Posterior vena cava (tissue), 2 donors: ENCODE results near the gene EIF2B2. TPM values are rescaled to one million over a fixed set of nuclear protein-coding genes. Genes with fewer than 3 reads are reported as not detected.

ENCODE experiments used
- DNase-seq: peaks from one replicate; pipeline ENCODE4 v3.0.0-alpha.2; 2020; ENCODE audit warnings: low spot score
- intact Hi-C, 2 donors: fragments of 100-400 bp; cut with DNase I; formaldehyde crosslinking; loops; one replicate each; pipeline versions ENCODE4 v1.14.1 to v1.14.2; 2022 to 2023
- total RNA-seq, 2 donors: library from RNA; stranded (reverse); fragmentation: NEBNext Ultra II Directional; extraction: Animal tissue kit (Norgen Biotek cat#: 25700); gene quantifications; one replicate each; pipeline ENCODE4 v1.2.1, GENCODE V29; 2021
- donor health status: DM: yes; HTN: yes; CAD: no.
- donor health status: DM: yes; HTN: yes; CAD: no.

EIF2B2 gene
- total RNA-seq, 2 donors from 2014 or later: 22.3 to 29.5 TPM

DNA sequence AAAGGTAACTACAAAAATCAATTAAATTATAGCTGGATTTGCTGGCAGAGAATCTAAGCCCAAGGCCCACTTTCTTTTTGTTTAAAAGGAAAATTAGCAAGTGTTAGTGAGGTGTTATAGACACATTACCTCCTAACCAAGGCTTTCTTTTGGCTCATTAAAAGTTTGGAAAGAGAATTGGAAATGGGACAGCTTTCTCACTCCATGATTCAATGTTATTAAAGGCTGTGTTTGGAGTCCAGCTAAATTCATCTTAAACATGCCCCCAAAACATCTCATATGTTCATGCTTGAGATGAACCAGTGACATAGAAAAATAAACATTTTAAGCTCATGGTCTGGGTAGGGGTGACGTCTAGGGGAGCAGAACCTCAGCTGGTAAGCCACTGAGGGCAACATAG lies 33.9 kb upstream of the EIF2B2 start:
- no peak for DNase-seq
- intact Hi-C loops: no loop called here

DNA sequence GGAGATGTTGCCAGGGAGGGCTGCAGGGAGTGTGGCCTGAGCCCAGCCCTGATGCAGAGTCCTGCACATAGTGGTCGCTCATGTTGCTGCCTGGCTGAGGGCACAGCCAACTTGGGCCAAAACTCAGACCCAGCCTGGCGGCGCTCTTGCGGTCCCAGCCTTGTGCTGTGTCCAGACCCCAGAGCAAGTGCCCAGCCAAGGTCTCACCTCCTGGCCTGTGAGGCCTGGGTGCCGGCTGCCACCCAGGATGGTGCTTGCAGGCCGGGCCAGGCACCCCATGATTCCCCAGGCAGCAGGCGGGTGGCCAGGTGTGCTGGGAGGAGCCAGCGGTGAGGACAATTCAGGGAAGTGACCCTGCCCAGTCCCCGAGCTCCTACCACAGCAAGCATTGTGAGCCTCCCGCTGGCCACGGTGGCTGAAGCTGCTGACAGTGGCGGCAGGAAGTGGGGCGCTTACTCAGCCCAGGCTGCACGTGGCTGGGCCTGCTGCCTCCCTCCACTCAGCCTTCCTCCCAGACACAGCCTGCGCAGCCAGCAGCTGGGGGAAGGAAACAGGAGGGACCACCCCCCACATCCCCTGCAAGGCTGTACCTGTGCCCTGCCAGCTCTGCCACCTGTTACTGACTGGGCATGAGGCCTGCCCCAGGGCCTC lies 29.6 kb upstream of the EIF2B2 start:
- DNase-seq: peak; percentile 93
- intact Hi-C loops: no loop called here

DNA sequence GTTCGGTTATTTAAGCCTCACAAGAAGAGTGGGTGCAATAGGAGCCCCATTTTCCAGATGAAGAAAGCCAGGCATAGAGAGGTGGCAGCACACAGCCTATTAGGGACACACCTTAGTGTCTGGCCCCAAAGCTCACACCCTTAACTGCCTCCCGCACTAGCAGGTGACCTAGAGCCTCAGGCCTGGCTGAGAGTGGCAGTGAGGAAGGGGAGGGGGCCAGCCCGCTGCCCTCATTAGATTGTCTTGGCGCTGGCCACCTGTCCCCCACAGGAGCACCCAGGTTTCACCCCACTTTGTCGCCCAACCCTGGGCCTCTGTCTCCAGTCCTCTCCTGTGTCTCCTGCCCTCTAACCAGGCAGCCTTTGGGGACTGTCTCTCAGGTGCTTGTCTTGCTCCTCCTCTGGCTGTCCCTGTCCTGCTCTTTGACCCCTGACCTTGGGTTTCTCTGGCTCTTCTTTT lies 28.8 kb upstream of the EIF2B2 start:
- no peak for DNase-seq
- intact Hi-C loops: no loop called here

DNA sequence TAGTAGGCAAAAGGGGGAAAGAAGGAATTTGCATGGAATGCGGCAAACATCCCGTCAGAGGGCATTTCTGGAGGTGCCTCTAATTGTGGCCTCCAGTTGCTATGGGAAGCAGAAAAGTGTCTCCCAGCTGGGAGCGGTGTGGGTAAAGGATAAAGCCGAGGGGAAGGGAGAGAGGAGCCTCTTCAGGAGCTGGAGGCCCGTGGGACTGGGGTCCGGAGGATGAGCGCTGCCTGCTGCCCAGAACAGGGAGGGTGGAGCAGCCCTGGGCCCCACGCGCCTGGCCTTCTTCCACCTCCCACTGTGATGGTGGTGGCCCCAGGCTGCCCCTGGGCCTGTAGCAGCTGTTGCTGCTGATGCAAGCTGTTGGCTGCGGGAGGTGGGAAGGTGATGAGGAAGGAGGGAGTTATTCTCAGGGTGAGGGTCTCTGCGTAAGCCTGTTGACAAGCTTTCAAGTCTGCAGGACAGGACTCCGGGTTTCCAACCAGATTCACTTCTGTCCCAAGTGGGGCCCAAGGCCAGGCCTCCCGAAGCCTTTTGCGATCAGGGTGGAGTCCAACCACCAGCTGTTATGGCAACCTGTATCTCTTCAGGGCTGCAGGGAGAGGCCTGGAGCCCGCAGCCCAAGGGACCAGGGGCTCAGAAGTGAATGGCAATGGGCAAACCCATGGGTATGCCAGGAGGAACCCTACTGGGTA lies 28.2 kb upstream of the EIF2B2 start:
- intact Hi-C loops: no loop called here
- no peak for DNase-seq

DNA sequence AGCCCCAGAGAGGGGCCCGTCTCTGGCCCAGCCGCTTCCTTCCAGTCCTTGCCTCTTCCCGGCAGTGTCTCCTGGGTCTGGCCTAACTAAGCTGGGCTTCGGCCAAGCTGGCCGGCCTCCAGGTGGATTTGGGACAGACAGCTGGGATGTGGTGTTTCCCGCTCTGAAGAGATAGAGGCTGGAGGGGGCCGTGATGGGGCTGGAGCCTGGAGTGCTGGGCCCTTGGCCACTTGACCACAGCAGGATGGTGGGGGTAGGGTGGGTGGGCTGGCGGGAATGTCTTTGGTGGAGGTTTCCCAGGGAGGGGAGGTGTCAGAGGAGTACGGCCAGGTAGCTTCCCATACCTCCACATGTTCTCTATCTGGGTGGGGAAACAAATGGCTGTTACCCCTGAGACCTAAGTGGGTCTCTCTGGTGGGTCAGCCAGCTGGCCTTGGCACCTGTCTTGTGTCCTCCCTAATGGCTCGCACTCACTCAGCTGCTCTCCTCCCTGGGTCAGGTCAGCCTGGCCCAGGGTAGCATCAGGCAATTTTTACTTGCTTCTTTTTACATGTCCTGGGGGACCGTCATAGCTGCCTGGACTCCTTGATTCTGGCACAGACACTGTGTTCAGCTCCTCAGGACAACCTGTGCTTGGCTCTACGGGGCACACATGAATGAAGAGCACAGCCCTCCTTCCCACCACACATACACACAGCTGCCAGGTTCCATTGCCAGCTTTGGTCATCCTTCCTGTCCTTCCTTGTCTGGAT lies 27.5 kb upstream of the EIF2B2 start:
- intact Hi-C loops: no loop called here
- DNase-seq: peak; percentile 93

DNA sequence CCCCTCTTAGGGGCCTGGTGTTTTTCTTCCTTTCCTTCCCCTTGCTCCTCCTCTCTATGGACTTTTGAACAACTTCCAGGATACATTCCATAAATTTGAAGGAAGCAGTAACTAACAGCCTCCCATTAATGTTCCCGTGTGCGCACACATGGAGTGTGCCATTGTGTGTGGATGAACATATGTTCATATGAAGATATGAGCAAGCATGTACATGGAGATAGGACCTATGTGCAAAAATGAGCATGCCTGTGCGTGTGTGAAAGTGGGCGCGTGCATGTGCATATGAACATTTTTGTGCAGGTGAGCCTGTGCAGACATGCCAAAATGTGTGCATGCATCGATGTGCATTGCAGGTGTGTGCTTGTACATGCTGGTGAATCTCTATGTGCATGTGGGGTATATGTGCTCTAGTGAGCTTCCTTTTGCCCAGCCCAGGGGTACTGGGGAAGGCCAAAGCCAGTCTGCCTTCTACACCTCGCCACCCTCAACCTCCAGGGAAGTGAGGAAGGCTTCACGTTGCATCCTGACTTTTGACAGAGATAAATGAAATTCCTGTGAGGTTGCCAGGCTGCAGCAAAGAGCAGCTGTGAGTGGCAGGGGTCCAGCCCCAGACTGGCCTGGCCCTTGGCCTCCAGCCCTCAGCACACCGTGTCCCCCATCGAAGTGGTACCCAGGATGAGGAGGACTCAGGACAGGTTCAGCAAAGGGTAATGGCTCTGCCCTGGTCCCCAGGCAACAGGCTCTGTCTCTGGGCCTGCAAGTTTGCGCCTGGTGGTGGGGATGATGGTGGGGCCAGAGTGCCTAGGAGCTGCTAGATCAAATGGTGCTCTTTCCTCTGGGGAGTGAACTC lies 26.2 kb upstream of the EIF2B2 start:
- intact Hi-C loops: no loop called here
- no peak for DNase-seq

DNA sequence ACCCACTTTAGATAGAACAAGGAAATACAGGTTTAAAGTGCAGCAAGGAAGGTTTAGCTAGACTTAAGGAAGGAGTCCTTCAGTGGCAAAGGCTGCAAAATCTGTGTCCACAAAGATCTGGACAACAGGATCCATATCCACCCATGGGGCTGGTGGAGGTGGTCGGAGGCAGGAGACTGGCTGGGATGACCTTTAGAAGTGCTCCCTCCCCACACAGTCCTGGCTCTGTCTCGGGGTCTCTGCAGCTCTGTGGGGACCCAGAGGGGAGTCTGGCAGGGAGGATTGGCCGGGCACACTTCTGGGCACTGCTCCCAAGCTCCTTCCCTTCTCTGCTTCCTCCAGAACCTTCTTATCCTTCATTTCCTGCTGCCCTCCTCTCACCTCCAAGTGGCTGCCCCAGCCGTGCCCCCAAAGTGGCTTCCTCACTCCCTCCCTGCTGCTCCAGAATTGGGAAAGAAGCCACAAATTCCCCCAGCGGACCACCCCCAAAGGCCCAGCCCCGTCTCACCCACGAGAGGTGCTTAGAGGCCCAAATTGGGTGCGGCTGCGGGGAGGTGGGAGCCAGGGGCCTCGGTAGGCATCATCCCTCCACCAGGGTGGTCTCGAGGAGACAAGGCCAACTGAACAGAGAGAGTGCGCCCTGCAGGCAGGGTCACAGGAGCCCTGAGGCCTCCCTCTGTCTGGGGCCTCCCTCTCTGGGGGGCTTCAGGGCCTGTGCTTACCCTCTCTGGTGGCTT lies 25.4 kb upstream of the EIF2B2 start:
- DNase-seq: no peak
- intact Hi-C loops: no loop called here

DNA sequence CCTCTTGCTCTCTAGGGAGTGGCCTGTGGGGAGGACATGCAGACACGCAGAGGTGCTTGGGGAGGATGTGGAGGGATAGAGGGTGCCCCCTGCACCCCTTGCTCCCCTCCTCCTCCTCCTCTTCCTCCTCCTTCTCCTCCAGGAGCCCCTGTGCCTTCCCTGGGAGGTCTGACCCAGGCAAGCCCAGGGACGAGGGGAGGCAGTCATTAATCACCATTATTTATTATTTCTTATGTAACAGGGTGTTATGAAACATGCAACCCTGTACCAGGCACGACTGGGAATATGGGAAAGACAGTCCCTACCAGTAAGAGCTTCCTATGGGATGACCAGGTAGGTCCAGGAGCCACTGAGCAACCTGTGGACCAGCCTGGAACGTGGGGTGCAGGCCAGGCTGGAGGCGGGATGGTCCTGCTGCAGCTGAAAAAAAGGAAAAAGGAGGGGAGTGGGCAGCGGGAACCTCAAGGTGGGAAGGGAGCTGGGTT lies 24.8 kb upstream of the EIF2B2 start:
- DNase-seq: no peak
- intact Hi-C loops: no loop called here

DNA sequence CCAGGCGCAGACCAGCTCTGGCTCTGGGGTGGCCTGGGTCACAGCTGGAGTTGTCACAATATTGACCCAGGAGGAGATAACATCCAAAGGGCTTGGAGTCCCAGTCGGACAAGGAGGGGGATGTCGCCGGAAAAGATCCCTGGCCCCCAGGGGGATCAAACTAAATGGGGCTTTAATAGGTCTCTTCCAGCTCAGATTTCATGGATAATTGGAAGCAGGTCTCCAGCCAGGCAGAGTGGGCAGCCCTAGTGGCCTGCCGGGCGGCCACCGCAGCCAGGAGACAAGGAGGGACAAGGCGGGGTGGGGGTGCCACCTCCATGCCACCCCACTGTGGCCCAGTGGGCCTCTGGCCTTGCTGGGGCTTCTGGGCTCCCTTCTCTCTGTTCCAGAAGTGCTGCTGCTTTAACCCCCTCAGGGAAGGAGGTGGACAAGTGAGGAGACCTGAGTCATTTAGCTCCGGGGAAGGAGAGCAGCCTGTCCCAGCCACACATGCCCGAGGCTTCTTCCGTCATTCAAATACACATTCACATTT lies 24.2 kb upstream of the EIF2B2 start:
- DNase-seq: no peak
- intact Hi-C loops: no loop called here

DNA sequence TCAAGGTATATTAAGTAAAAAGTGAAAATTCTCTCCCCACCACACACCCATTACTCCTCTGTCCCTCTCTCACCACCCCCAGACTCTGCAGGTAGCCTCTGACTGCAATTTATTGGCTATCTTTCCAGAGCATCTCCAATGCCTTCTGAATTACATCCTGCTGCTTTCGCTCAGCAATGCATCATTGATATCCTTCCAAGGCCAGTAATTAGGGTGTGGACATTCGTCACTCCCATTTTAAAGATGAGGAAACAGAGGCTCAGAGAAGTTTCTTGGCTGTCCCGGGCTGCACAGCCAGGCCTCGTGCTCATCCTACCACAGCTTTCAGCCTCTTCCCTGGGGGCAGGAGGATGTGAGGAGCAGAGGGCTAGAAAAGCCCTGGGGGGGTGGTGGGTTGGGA lies 23.7 kb upstream of the EIF2B2 start:
- intact Hi-C loops: no loop called here
- DNase-seq: no peak

DNA sequence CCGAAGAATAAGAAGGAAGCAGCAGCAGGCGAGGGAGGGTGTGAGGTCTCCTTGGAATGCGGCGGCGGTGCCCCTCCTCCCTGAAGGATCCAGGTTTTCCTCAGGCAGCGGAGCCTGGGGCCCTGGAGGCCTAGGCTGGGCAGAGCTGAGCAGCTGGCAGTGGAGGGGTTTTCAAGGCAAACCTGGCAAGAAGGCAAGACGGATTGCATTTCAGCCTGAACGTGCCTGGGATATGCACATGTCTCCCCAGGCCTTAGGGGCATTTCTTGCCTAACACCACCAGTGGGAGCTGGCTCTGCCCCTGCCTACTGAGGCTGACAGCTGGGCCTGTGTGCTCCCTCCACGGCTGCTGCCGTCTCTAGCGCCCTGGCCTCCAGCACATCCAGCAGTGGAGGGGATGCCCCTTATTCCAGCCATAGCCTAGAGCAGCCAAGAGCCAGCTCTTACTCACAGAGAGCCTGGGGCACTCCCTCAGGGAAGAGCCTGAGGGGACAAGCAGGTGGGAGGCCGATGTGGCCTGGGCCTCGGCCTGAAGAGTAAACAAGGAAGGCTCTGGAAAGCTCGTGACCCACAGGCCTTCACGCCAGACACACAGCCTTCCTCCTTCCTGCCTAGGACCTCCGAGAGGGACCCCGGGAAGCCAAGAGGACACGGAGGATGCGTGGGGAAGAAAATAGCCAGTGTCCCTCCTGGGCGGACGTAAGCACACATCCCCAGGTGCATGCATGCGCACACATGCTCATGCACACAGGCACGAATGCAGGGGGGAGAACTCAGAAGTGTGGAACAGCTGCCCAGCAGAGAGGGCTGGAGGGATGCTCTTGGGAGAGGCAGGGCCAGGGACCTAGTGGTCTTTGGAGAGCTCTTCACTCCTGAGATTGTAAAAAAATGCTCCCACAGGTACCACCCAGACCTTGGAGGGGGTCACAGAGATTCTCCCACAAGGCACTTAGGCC lies 23.0 kb upstream of the EIF2B2 start:
- intact Hi-C loops: no loop called here
- DNase-seq: no peak

DNA sequence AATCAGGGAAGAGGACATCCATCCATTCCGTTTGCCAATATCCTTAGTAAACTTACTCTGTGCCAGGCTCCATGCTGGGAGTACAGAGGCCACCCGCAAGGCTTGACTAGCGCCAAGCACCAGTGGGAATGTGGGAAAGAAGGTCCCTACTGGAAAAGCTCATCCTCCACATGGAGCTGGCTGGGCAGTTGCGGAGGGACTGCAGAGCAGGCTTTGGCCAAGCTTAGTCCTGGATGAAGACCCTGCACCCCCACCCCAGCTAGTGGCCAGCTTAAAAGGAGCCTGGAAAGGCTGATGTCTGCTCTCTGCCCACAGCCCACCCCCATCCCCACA lies 22.4 kb upstream of the EIF2B2 start:
- intact Hi-C loops: no loop called here
- DNase-seq: no peak

DNA sequence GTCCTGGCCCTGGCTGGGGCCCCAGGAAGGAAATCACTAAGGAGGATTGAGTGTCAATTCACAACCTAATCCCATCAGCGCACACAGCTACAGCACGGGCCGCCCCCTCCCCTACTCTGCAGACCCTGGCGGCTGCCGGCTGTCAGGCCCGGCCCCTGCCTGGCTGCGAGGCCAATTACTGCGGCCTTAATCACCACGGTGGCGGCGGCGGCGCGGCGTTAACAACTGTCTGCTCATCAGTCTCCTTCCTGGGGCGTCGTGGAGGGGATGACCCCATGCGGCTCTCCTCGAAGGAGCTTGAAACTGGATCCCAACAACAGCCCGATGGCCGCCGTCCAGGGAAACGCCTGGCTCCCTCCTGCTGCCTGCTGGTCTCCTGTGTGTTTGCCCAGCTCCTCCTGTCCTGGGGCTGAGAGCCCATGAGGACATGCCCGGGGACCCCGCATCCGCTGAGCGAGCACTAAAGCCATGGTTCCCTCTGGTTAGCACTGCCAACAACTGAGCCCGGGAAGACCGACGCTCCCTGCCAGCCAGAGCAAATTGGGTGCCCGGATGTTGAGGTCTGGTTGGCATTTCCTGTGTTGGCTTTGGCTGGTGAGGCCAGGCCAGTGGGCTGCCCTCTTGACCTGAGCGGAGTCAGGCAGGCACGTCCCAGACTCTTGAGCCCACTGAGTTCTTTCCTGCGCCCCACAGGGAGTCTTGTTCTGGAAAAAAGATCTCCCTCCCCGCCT lies 21.8 kb upstream of the EIF2B2 start:
- DNase-seq: peak; percentile 89
- intact Hi-C loops: no loop called here

DNA sequence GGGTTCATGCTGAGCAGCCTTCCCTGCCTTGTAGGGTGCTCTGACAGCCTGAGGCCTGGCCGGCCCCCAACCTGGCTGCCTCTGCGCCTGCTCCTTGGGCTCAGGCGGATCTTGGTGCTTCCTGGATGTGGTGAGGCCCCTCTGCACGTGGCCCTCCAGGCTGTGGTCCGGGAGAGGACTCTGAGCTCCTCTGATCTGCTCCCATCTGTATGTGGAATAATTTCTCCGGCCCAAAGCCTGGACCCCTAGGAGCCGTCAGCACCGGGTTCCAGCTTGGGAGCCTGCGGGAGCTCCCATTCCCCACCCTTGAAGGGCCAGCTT lies 21.3 kb upstream of the EIF2B2 start:
- intact Hi-C loops: no loop called here
- DNase-seq: no peak

DNA sequence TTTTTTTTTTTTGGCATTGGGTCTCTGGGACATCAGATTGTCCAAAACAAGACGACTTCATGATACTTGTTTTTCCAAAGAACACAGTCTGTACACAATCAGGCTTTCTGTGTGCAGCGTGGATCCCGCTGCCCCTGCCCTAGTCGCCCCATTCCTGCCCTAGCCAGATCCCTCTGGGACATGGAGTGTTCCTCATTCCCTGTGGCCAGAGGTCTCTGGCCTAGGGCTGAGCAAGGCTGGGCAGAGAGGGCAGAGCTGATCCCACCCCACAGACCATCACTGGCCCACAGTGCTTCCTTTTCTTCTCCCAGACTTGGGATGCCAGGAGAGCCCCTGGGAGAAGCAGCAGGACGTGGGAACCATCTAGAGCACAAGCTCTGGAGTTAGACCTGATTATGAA lies 20.9 kb upstream of the EIF2B2 start:
- DNase-seq: no peak
- intact Hi-C loops: no loop called here

DNA sequence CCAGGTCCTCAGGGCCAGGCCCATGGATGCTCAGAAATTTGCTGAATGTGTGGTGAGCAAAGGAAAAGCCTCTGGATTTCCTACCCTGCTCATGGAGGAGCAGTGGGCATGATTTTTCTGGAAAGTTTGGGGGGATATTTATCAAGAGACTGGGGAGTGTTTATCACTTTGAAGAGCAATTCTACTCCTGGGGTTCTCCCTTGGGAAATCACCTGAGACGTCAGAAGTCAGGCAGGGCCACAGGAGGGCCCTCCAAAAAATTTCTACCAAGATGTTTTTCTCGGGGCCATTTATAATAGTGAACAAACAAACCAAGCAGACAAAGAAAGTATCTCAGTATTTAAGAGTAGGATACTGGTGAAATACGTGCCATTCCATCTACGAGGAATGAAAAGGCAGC lies 20.1 kb upstream of the EIF2B2 start:
- intact Hi-C loops: no loop called here
- DNase-seq: no peak

DNA sequence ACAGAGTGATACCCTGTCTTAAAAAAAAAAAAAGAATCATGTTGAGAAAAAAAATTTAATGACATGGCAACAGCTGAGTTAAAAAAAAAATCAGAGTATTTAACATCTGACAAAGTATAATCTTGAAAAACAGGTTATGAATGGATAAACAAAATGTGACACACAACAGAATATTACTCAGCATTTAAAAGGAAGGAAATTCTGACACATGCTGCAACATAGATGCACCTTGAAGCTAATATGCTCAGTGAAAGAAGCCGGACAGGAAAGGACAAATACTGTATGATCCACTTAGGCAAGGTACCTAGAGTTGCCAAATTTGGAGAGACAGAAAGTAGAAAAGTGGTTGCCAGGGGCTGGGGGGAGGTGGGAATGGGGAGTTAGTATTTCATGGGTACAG lies 19.4 kb upstream of the EIF2B2 start:
- intact Hi-C loops: no loop called here
- DNase-seq: no peak
